Loucy (cell line): ENCODE results near the gene BICRA.

Source experiments
- EZH2phosphoT487 ChIP-seq: fragments of 200-600 bp; IDR thresholded peaks from 2 replicates; pipeline ENCODE4 v1.6.1; 2018; ENCODE audit warnings: antibody characterized with exemption, mild to moderate bottlenecking, moderate library complexity, borderline replicate concordance
- TF ChIP-seq, protein P1 (sequence below): fragments of 200-600 bp; sonication (generic); conservative IDR thresholded peaks from 2 replicates; pipeline ENCODE4 v1.5.1; 2014; ENCODE audit warnings: mild to moderate bottlenecking, antibody characterized with exemption, low read length

DNA sequence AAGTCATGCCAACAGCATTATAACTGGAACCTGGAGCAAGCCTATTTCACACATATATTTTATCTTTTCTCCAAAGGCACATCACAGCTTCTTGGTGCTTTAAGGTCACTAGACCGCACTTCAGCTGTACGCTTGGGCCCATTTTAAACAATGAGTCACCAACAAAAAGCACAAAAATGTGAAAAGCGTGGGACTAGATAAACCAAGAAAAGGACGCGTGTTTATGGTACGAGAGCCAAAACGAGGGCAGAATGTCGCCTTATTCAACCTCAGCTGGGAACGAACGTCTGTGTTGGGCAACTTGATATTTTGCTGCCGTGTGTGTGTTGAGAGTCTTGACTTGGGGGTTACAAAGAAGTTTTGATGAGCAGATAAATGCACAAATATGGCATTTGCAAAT, 95.1 kb downstream of the BICRA start:
- TF ChIP-seq, protein P1, sequence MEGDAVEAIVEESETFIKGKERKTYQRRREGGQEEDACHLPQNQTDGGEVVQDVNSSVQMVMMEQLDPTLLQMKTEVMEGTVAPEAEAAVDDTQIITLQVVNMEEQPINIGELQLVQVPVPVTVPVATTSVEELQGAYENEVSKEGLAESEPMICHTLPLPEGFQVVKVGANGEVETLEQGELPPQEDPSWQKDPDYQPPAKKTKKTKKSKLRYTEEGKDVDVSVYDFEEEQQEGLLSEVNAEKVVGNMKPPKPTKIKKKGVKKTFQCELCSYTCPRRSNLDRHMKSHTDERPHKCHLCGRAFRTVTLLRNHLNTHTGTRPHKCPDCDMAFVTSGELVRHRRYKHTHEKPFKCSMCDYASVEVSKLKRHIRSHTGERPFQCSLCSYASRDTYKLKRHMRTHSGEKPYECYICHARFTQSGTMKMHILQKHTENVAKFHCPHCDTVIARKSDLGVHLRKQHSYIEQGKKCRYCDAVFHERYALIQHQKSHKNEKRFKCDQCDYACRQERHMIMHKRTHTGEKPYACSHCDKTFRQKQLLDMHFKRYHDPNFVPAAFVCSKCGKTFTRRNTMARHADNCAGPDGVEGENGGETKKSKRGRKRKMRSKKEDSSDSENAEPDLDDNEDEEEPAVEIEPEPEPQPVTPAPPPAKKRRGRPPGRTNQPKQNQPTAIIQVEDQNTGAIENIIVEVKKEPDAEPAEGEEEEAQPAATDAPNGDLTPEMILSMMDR: no peak
- no peak for TF ChIP-seq EZH2phosphoT487
